K562 (cell line): ENCODE measurements around the gene SLC25A40. TPM values are rescaled to one million over a fixed set of nuclear protein-coding genes. Genes with fewer than 3 reads are reported as not detected.

Experiments
- ADNP ChIP-seq: fragments of 200-800 bp; sonication (Bioruptor generic); IDR thresholded peaks from 2 replicates; pipeline ENCODE4 v1.6.1; 2016; ENCODE audit warnings: missing genetic modification characterization, missing compliant biosample characterization
- CBX5 ChIP-seq: IDR thresholded peaks from 2 replicates; pipeline ENCODE4 v1.6.1; 2014; ENCODE audit warnings: low read depth, borderline replicate concordance
- CTBP1 ChIP-seq: fragments of 450-650 bp; IDR thresholded peaks from 2 replicates; pipeline ENCODE4 v1.6.1; 2016; ENCODE audit warnings: borderline replicate concordance
- GABPA ChIP-seq: fragments of 200-800 bp; sonication (Bioruptor generic); conservative IDR thresholded peaks from 2 replicates; pipeline ENCODE4 v1.6.1; 2016; ENCODE audit warnings: low read depth, missing genetic modification characterization, missing compliant biosample characterization
- MAFG ChIP-seq: fragments of 450-650 bp; conservative IDR thresholded peaks from 2 replicates; pipeline ENCODE4 v1.6.1; 2016; ENCODE audit warnings: missing genetic modification characterization, missing compliant biosample characterization
- ZNF445 ChIP-seq: fragments of 250-450 bp; sonication (Bioruptor Pico); IDR thresholded peaks from 2 replicates; pipeline ENCODE4 v1.4.0; 2020; ENCODE audit warnings: low read depth, mild to moderate bottlenecking, moderate library complexity
- polyA plus RNA-seq, 8 experiments: library from polyadenylated mRNA; depleted of rRNA in 4 of 8; stranded (reverse) in 5 of 8; unstranded in 3 of 8; fragments of >200 nt; fragmentation: Nextera tagmentation in 2 of 8; fragmentation: Illumina TruSeq in 1 of 8; extraction: Ambion mirVana in 2 of 8; extraction: Trizol in 1 of 8; gene quantifications; 2 replicates each; pipeline versions ENCODE4 v1.2.1 to v1.2.3, GENCODE V29; 2011 to 2014; ENCODE audit warnings: inconsistent platforms in 1 of 8, missing spikeins in 1 of 8
- total RNA-seq, 7 experiments: library from RNA; depleted of rRNA in 6 of 7; stranded (reverse); fragments of >200 nt in 6 of 7; fragmentation: Illumina TruSeq in 2 of 7; extraction: Trizol in 2 of 7; gene quantifications; 2 replicates each; pipeline versions ENCODE4 v1.2.1 to v1.2.3, GENCODE V29; 2011 to 2021; ENCODE audit warnings: low replicate concordance in 1 of 7
- TF ChIP-seq, protein P1 (sequence below): IDR thresholded peaks from 2 replicates; pipeline ENCODE4 v1.6.1; 2011; ENCODE audit warnings: borderline replicate concordance, low read depth, mild to moderate bottlenecking, moderate library complexity, low read length; ENCODE audit not compliant: insufficient read depth, poor library complexity, severe bottlenecking
- TF ChIP-seq, protein P2 (sequence below): fragments of 250-450 bp; sonication (Bioruptor Pico); IDR thresholded peaks from 2 replicates; pipeline ENCODE4 v1.5.0; 2020; ENCODE audit warnings: mild to moderate bottlenecking, borderline replicate concordance
- TF ChIP-seq, protein P3 (sequence below): sonication (generic); formaldehyde crosslinking; IDR thresholded peaks from 2 replicates; pipeline ENCODE4 v1.8.0; 2022; ENCODE audit warnings: mild to moderate bottlenecking, missing genetic modification reagents

Gene SLC25A40
- total and polyA plus RNA-seq, 9 of the 15 experiments (the other 6 are each of a cell fraction or from before 2014, with no cell fraction given), result 6.7 to 44.0 (median 26.5) TPM

DNA sequence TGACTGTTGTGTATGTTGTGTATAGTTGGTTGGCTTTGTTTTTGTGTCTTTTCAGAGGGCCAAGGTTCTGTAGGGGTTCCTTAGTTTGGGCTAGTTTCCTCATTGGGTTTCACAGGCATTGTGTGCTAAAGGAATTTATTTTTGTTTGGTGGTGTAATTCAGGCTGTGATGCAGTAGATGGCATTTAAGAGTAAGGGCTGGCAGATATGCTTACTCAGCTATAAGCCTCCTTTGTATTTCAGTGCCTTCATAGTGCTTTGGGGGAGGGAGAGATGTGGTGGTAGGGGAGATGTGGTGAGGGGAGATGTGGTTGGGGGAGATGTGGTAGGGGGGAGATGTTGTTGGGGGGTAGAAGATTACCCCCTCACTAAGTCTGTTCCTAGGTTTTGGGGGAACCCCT lies 91.7 kb downstream of the SLC25A40 start (continued):
- TF ChIP-seq, protein P1, sequence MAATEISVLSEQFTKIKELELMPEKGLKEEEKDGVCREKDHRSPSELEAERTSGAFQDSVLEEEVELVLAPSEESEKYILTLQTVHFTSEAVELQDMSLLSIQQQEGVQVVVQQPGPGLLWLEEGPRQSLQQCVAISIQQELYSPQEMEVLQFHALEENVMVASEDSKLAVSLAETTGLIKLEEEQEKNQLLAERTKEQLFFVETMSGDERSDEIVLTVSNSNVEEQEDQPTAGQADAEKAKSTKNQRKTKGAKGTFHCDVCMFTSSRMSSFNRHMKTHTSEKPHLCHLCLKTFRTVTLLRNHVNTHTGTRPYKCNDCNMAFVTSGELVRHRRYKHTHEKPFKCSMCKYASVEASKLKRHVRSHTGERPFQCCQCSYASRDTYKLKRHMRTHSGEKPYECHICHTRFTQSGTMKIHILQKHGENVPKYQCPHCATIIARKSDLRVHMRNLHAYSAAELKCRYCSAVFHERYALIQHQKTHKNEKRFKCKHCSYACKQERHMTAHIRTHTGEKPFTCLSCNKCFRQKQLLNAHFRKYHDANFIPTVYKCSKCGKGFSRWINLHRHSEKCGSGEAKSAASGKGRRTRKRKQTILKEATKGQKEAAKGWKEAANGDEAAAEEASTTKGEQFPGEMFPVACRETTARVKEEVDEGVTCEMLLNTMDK, result no peak
- TF ChIP-seq MAFG (peak; percentile 90), GABPA (tag) (no peak), ZNF445 (CRISPR knock-in tag) (no peak), ADNP (tag) (no peak), CBX5 (no peak), CTBP1 (no peak)
- TF ChIP-seq, protein P2, sequence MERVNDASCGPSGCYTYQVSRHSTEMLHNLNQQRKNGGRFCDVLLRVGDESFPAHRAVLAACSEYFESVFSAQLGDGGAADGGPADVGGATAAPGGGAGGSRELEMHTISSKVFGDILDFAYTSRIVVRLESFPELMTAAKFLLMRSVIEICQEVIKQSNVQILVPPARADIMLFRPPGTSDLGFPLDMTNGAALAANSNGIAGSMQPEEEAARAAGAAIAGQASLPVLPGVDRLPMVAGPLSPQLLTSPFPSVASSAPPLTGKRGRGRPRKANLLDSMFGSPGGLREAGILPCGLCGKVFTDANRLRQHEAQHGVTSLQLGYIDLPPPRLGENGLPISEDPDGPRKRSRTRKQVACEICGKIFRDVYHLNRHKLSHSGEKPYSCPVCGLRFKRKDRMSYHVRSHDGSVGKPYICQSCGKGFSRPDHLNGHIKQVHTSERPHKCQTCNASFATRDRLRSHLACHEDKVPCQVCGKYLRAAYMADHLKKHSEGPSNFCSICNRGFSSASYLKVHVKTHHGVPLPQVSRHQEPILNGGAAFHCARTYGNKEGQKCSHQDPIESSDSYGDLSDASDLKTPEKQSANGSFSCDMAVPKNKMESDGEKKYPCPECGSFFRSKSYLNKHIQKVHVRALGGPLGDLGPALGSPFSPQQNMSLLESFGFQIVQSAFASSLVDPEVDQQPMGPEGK, result no peak
- TF ChIP-seq, protein P3, sequence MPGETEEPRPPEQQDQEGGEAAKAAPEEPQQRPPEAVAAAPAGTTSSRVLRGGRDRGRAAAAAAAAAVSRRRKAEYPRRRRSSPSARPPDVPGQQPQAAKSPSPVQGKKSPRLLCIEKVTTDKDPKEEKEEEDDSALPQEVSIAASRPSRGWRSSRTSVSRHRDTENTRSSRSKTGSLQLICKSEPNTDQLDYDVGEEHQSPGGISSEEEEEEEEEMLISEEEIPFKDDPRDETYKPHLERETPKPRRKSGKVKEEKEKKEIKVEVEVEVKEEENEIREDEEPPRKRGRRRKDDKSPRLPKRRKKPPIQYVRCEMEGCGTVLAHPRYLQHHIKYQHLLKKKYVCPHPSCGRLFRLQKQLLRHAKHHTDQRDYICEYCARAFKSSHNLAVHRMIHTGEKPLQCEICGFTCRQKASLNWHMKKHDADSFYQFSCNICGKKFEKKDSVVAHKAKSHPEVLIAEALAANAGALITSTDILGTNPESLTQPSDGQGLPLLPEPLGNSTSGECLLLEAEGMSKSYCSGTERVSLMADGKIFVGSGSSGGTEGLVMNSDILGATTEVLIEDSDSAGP, result no peak

Other genes starting within 250 kb of the SLC25A40 start
- not detected in 2 replicates for gene RUNDC3B, start 248.0 kb downstream of the SLC25A40 start, total RNA-seq (2014; rRNA removed)
- gene RUNDC3B, start 248.0 kb downstream of the SLC25A40 start, total RNA-seq (2014; rRNA removed; fragmentation: Illumina TruSeq; extraction: Trizol), result not detected in 2 replicates
- not detected in 2 replicates for gene RUNDC3B, start 248.0 kb downstream of the SLC25A40 start, total RNA-seq (2015; rRNA removed; fragmentation: Illumina TruSeq; extraction: Trizol)
- gene RUNDC3B, start 248.0 kb downstream of the SLC25A40 start, total RNA-seq (2021), result not detected in 2 replicates
- gene RUNDC3B, start 248.0 kb downstream of the SLC25A40 start, polyA plus RNA-seq (2011; rRNA removed), result not detected in 2 replicates
- not detected in 2 replicates for gene RUNDC3B, start 248.0 kb downstream of the SLC25A40 start, polyA plus RNA-seq (2014; fragmentation: Illumina TruSeq; extraction: Trizol)
- under 1 TPM; 0.04 to 0.49 TPM for gene RUNDC3B, start 248.0 kb downstream of the SLC25A40 start, polyA plus RNA-seq (2014; fragmentation: Nextera tagmentation; extraction: Ambion mirVana)
- not detected in 2 replicates for gene RUNDC3B, start 248.0 kb downstream of the SLC25A40 start, polyA plus RNA-seq (2014; rRNA removed)
- gene DBF4, start 133 bp upstream of the SLC25A40 start, total RNA-seq (2014; rRNA removed), result 106 and 132 TPM in 2 replicates
- 134 and 156 TPM in 2 replicates for gene DBF4, start 133 bp upstream of the SLC25A40 start, total RNA-seq (2014; rRNA removed; fragmentation: Illumina TruSeq; extraction: Trizol)
- 139 and 145 TPM in 2 replicates for gene DBF4, start 133 bp upstream of the SLC25A40 start, total RNA-seq (2015; rRNA removed; fragmentation: Illumina TruSeq; extraction: Trizol)
- gene DBF4, start 133 bp upstream of the SLC25A40 start, total RNA-seq (2021), result 104 and 105 TPM in 2 replicates
- gene DBF4, start 133 bp upstream of the SLC25A40 start, polyA plus RNA-seq (2011; rRNA removed), result 25.9 and 37.8 TPM in 2 replicates
- 81.5 and 106 TPM in 2 replicates for gene DBF4, start 133 bp upstream of the SLC25A40 start, polyA plus RNA-seq (2014; fragmentation: Illumina TruSeq; extraction: Trizol)
- gene DBF4, start 133 bp upstream of the SLC25A40 start, polyA plus RNA-seq (2014; fragmentation: Nextera tagmentation; extraction: Ambion mirVana), result 10 to 100 TPM; 38.4 to 43.5 TPM
- 56.2 and 67.4 TPM in 2 replicates for gene DBF4, start 133 bp upstream of the SLC25A40 start, polyA plus RNA-seq (2014; rRNA removed)
- 0.09 and 0.33 TPM in 2 replicates for gene ADAM22, start 57.9 kb upstream of the SLC25A40 start, total RNA-seq (2014; rRNA removed)
- gene ADAM22, start 57.9 kb upstream of the SLC25A40 start, total RNA-seq (2014; rRNA removed; fragmentation: Illumina TruSeq; extraction: Trizol), result 0.18 and 0.29 TPM in 2 replicates
- 0.58 and 0.83 TPM in 2 replicates for gene ADAM22, start 57.9 kb upstream of the SLC25A40 start, total RNA-seq (2015; rRNA removed; fragmentation: Illumina TruSeq; extraction: Trizol)
- 0.18 and 0.40 TPM in 2 replicates for gene ADAM22, start 57.9 kb upstream of the SLC25A40 start, total RNA-seq (2021)
- gene ADAM22, start 57.9 kb upstream of the SLC25A40 start, polyA plus RNA-seq (2011; rRNA removed), result 0.24 and 0.49 TPM in 2 replicates
- 0.12 and 0.36 TPM in 2 replicates for gene ADAM22, start 57.9 kb upstream of the SLC25A40 start, polyA plus RNA-seq (2014; fragmentation: Illumina TruSeq; extraction: Trizol)
- under 1 TPM; 0.01 to 0.03 TPM for gene ADAM22, start 57.9 kb upstream of the SLC25A40 start, polyA plus RNA-seq (2014; fragmentation: Nextera tagmentation; extraction: Ambion mirVana)
- 0.05 and 0.07 TPM in 2 replicates for gene ADAM22, start 57.9 kb upstream of the SLC25A40 start, polyA plus RNA-seq (2014; rRNA removed)